ENCODE measurements around the gene HOXC9. TPM values are rescaled to one million over a fixed set of nuclear protein-coding genes. Genes with fewer than 3 reads are reported as not detected.

Gene HOXC9
- total and polyA plus RNA-seq, 2 of the 4 experiments (the other 2 are of a cell fraction) = 0.26 TPM; not detected in 1

GRCh38 chr12:53956914-53957536, 42.9 kb upstream of the HOXC9 start:
- no peak overlapping the region for H2BK15ac ChIP-seq (ENCODE audit: low read depth, low read length)
- intact Hi-C loops (cut with micrococcal nuclease) = no loop called here
- H4K20me1 ChIP-seq (ENCODE audit: insufficient read depth, low read length) = no peaks in the 10 kb centered on the region
- H3K27me3 ChIP-seq (ENCODE audit: control insufficient read depth, insufficient read depth, low read length) = peaks cover 96% of the 10 kb centered on the region
- H2AK5ac ChIP-seq (ENCODE audit: low read depth, low read length) = no peak overlapping the region
- 26% methylated on average over 4 of the region's 11 CpGs; no CpG with 5 or more reads in 1 of the 2 experiments for WGBS, 2 experiments (ENCODE audit: extremely low coverage in 2 of 2, insufficient read length in 1 of 2)
- no peak overlapping the region for H2BK20ac ChIP-seq (ENCODE audit: low read depth, low read length)
- dilution Hi-C loops (cut with HindIII; ENCODE audit: low sequenced_read_pairs, unreplicated experiment) = no loop called here
- no peak overlapping the region for H4K8ac ChIP-seq (ENCODE audit: low read depth in 2 of 2, low read length in 2 of 2)
- no peak overlapping the region for H4K5ac ChIP-seq (ENCODE audit: low read depth, low read length)
- no peak overlapping the region for H2BK5ac ChIP-seq (ENCODE audit: low read depth, low read length, poor library complexity, severe bottlenecking)
- no peak overlapping the region for H3K4me2 ChIP-seq (ENCODE audit: low read depth, low read length)
- no peak overlapping the region for H3K4me3 ChIP-seq (ENCODE audit: insufficient read depth, low read depth, low read length)
- in situ Hi-C loops (cut with MboI; ENCODE audit: low sequenced_read_pairs) = no loop called here
- no peak for TF ChIP-seq RCOR1 (IDR thresholded peaks at IDR 0.05; ENCODE audit: insufficient replicate concordance, low read length)
- no peak for TF ChIP-seq RAD21 (IDR thresholded peaks at IDR 0.05; ENCODE audit: low read length)
- TF ChIP-seq CTCF (conservative IDR thresholded peaks at IDR 0.05; ENCODE audit: low read depth, low read length) = no peak
- TF ChIP-seq POLR2A (IDR thresholded peaks at IDR 0.05; ENCODE audit: low read depth, low read length) = no peak
- TF ChIP-seq RFX5 (IDR thresholded peaks at IDR 0.05; ENCODE audit: low read depth, low read length) = no peak
- no peak for TF ChIP-seq MAZ (IDR thresholded peaks at IDR 0.05; ENCODE audit: borderline replicate concordance, low read depth, low read length)
- no peak for TF ChIP-seq MXI1 (IDR thresholded peaks at IDR 0.05; ENCODE audit: borderline replicate concordance, low read depth, low read length)
- no peak for TF ChIP-seq SMC3 (IDR thresholded peaks at IDR 0.05; ENCODE audit: low read depth, low read length)
- TF ChIP-seq, protein P1, sequence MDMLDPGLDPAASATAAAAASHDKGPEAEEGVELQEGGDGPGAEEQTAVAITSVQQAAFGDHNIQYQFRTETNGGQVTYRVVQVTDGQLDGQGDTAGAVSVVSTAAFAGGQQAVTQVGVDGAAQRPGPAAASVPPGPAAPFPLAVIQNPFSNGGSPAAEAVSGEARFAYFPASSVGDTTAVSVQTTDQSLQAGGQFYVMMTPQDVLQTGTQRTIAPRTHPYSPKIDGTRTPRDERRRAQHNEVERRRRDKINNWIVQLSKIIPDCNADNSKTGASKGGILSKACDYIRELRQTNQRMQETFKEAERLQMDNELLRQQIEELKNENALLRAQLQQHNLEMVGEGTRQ (IDR thresholded peaks at IDR 0.05; ENCODE audit: low read depth, low read length) = no peak
- TF ChIP-seq CEBPB (IDR thresholded peaks at IDR 0.05; ENCODE audit: low read depth, low read length) = no peak
- TF ChIP-seq FOS (IDR thresholded peaks at IDR 0.05; ENCODE audit: low read depth, low read length) = no peak
- no peak for TF ChIP-seq CHD1 (IDR thresholded peaks at IDR 0.05; ENCODE audit: low read depth, low read length)
- no peak for TF ChIP-seq NFE2L2 (IDR thresholded peaks at IDR 0.05; ENCODE audit: low read depth, low read length)
- no peak for TF ChIP-seq BHLHE40 (IDR thresholded peaks at IDR 0.05; ENCODE audit: low read depth, low read length)
- BruUV-seq (replicated peaks) = no TSS peak
- H3K79me1 ChIP-seq (ENCODE audit: low read depth in 1 of 2, low read length in 2 of 2) = no peaks in the 10 kb centered on the region
- CTCF ChIA-PET = no interaction called here
- H2BK120ac ChIP-seq (ENCODE audit: low read depth, low read length) = no peak overlapping the region
- no peak overlapping the region for H3K18ac ChIP-seq (ENCODE audit: low read depth, low read length)
- DNase-seq (no peak), ATAC-seq (ENCODE audit: low read depth) (no peak)
- POLR2A ChIA-PET (ENCODE audit: unreplicated experiment) = no interaction called here
- peaks cover 6% of the 10 kb centered on the region for H3K9me3 ChIP-seq (ENCODE audit: control insufficient read depth, insufficient read depth, low read length)
- no peak overlapping the region for H2AFZ ChIP-seq (replicated peaks; ENCODE audit: low read length, poor library complexity)
- no peak overlapping the region for H2AK9ac ChIP-seq (replicated peaks; ENCODE audit: low read depth, low read length, poor library complexity)
- no peaks in the 10 kb centered on the region for H3K4me1 ChIP-seq (ENCODE audit: control insufficient read depth, insufficient read depth, low read length)
- no peaks in the 10 kb centered on the region for H3K36me3 ChIP-seq (ENCODE audit: control insufficient read depth, insufficient read depth, low read length)
- no peak overlapping the region for H3K23ac ChIP-seq (ENCODE audit: low read depth, low read length)
- no peak overlapping the region for H3K14ac ChIP-seq (replicated peaks; ENCODE audit: low read depth, low read length)
- H3K9me1 ChIP-seq (ENCODE audit: insufficient read depth, low read length) = no peaks in the 10 kb centered on the region
- H3K27ac ChIP-seq (ENCODE audit: insufficient read depth, low read length) = no peak overlapping the region
- no peak overlapping the region for H3K56ac ChIP-seq (ENCODE audit: extremely low read depth, insufficient read depth, low read length)
- no peak overlapping the region for H4K91ac ChIP-seq (ENCODE audit: insufficient read depth, low read depth, low read length)
- H3K4ac ChIP-seq (ENCODE audit: low read depth, low read length) = no peak overlapping the region
- no peak overlapping the region for H3K9ac ChIP-seq (ENCODE audit: low read depth, low read length)
